CD14-positive monocyte (primary cell): ENCODE measurements around the gene ST6GALNAC3. TPM values are rescaled to one million over a fixed set of nuclear protein-coding genes. Genes with fewer than 3 reads are reported as not detected.

Source experiments
- DNase-seq, 3 donors: peaks; one replicate each; pipeline ENCODE4 v3.0.0-alpha.2; 2011 to 2022
- H2AFZ ChIP-seq: 2 replicates; pipeline ENCODE4 v1.6.0; 2012; ENCODE audit warnings: mild to moderate bottlenecking, low read depth, low read length, inconsistent platforms; ENCODE audit not compliant: insufficient read depth, poor library complexity, severe bottlenecking
- H3K27ac ChIP-seq, 2 donors: 1 replicate in 1 of 2; 2 replicates in 1 of 2; pipeline ENCODE4 v1.5.1; 2012 to 2013; ENCODE audit warnings: low read length in 2 of 2, control low read depth in 1 of 2, inconsistent platforms in 1 of 2, low read depth in 1 of 2, mild to moderate bottlenecking in 1 of 2
- H3K27me3 ChIP-seq, 2 donors: one replicate each; pipeline versions ENCODE4 v1.6.0 to v1.6.1; 2011 to 2013; ENCODE audit warnings: low read length in 2 of 2; ENCODE audit not compliant: control insufficient read depth in 2 of 2, insufficient read depth in 2 of 2
- H3K36me3 ChIP-seq, 2 donors: replicated peaks in 1 of 2; 1 replicate in 1 of 2; 2 replicates in 1 of 2; pipeline versions ENCODE4 v1.5.1 to v1.6.1; 2012 to 2013; ENCODE audit warnings: low read length in 2 of 2, control low read depth in 1 of 2, inconsistent platforms in 1 of 2, mild to moderate bottlenecking in 1 of 2; ENCODE audit not compliant: insufficient read depth in 2 of 2, control insufficient read depth in 1 of 2
- H3K4me1 ChIP-seq, 2 donors: 1 replicate in 1 of 2; 2 replicates in 1 of 2; pipeline versions ENCODE4 v1.5.1 to v1.6.1; 2012 to 2013; ENCODE audit warnings: low read length in 2 of 2, control low read depth in 1 of 2, inconsistent platforms in 1 of 2, mild to moderate bottlenecking in 1 of 2, moderate library complexity in 1 of 2; ENCODE audit not compliant: insufficient read depth in 2 of 2, control insufficient read depth in 1 of 2
- H3K4me2 ChIP-seq: replicated peaks from 2 replicates; pipeline ENCODE3; 2012; ENCODE audit warnings: low read length, moderate library complexity, mild to moderate bottlenecking; ENCODE audit not compliant: poor library complexity, severe bottlenecking; ENCODE audit errors: extremely low read depth
- H3K4me3 ChIP-seq, 3 experiments: fragments of 200-600 bp in 1 of 3; sonication (generic) in 1 of 3; replicated peaks in 1 of 3; 1 replicate in 2 of 3; 2 replicates in 1 of 3; pipeline ENCODE4 v1.5.1; 2011 to 2013; ENCODE audit warnings: low read length in 3 of 3, mild to moderate bottlenecking in 3 of 3, control low read depth in 2 of 3, low read depth in 2 of 3, inconsistent platforms in 1 of 3, moderate library complexity in 1 of 3
- H3K79me2 ChIP-seq: 2 replicates; pipeline ENCODE4 v1.6.0; 2012; ENCODE audit warnings: mild to moderate bottlenecking, control low read depth, inconsistent platforms, low read length, moderate library complexity; ENCODE audit not compliant: insufficient read depth
- H3K9ac ChIP-seq: 2 replicates; pipeline ENCODE4 v1.6.0; 2017; ENCODE audit warnings: low read length, mild to moderate bottlenecking; ENCODE audit not compliant: insufficient read depth, poor library complexity, severe bottlenecking
- H3K9me3 ChIP-seq, 2 donors: replicated peaks in 1 of 2; 1 replicate in 1 of 2; 2 replicates in 1 of 2; pipeline versions ENCODE4 v1.5.1 to v1.6.1; 2012 to 2013; ENCODE audit warnings: low read length in 2 of 2, control low read depth in 1 of 2; ENCODE audit not compliant: control insufficient read depth in 1 of 2, insufficient read depth in 1 of 2
- H4K20me1 ChIP-seq: 2 replicates; pipeline ENCODE4 v1.6.0; 2012; ENCODE audit warnings: mild to moderate bottlenecking, low read length, control low read depth, moderate library complexity; ENCODE audit not compliant: insufficient read depth
- H3K27ac Mint-ChIP-seq, 7 donors: one replicate each; pipeline ENCODE4 v1.8.0; 2020; ENCODE audit warnings: mild to moderate bottlenecking in 7 of 7, mixed read lengths in 7 of 7, moderate library complexity in 6 of 7, inconsistent platforms in 2 of 7
- H3K27me3 Mint-ChIP-seq, 3 donors: one replicate each; pipeline ENCODE4 v1.8.0; 2021 to 2022; ENCODE audit warnings: low read depth in 3 of 3, mild to moderate bottlenecking in 3 of 3, mixed read lengths in 3 of 3, moderate library complexity in 3 of 3, inconsistent platforms in 1 of 3
- H3K36me3 Mint-ChIP-seq, 2 donors: one replicate each; pipeline ENCODE4 v1.8.0; 2020; ENCODE audit warnings: mixed read lengths in 2 of 2, inconsistent platforms in 1 of 2, mild to moderate bottlenecking in 1 of 2
- H3K4me1 Mint-ChIP-seq: one replicate; pipeline ENCODE4 v1.8.0; 2020; ENCODE audit warnings: mild to moderate bottlenecking, mixed read lengths
- H3K4me3 Mint-ChIP-seq, 2 donors: one replicate each; pipeline ENCODE4 v1.8.0; 2020; ENCODE audit warnings: mild to moderate bottlenecking in 2 of 2, mixed read lengths in 2 of 2, moderate library complexity in 1 of 2
- H3K9me3 Mint-ChIP-seq, 7 donors: one replicate each; pipeline ENCODE4 v1.8.0; 2020 to 2022; ENCODE audit warnings: mixed read lengths in 7 of 7, mild to moderate bottlenecking in 6 of 7, moderate library complexity in 6 of 7, inconsistent platforms in 2 of 7
- CTCF ChIP-seq: fragments of 200-600 bp; IDR thresholded peaks from one replicate; pipeline ENCODE4 v1.8.0; 2022; ENCODE audit warnings: antibody characterized with exemption, mild to moderate bottlenecking
- WGBS: methylation state at CpG from one replicate; pipeline ENCODE4 v1.1.5; 2013; ENCODE audit warnings: missing lambda C conversion rate; ENCODE audit not compliant: insufficient coverage; 5-methylcytosine and 5-hydroxymethylcytosine counted together
- intact Hi-C, 2 donors: fragments of 100-400 bp; cut with micrococcal nuclease; formaldehyde crosslinking; loops; one replicate each; pipeline versions ENCODE4 v1.15.0 to v1.15.1; 2023
- polyA plus RNA-seq, 3 donors: library from polyadenylated mRNA; depleted of rRNA in 1 of 3; unstranded in 2 of 3; stranded (reverse) in 1 of 3; fragments of 300-500 nt in 2 of 3; fragments of >200 nt in 1 of 3; fragmentation: Illumina TruSeq in 2 of 3; gene quantifications; 1 replicate in 2 of 3; 2 replicates in 1 of 3; pipeline ENCODE4 v1.2.3, GENCODE V29; 2012 to 2021

ST6GALNAC3 gene
- polyA plus RNA-seq, 3 donors = 6.5 to 9.2 (median 7.6) TPM

GRCh38 chr1:76542359-76542758, 467.8 kb downstream of the ST6GALNAC3 start:
- no peaks in the 10 kb centered on the region for H3K27me3 ChIP-seq
- Mint-ChIP-seq H3K36me3 (no peaks in the 10 kb centered on the region), H3K27me3 (no peaks in the 10 kb centered on the region), H3K27ac (no peak overlapping the region), H3K4me1 (no peaks in the 10 kb centered on the region), H3K4me3 (no peak overlapping the region), H3K9me3 (peaks cover 5 to 9% (median 6%) of the 10 kb centered on the region in 7 donors)
- H3K4me1 ChIP-seq = no peaks in the 10 kb centered on the region
- no peaks in the 10 kb centered on the region for H3K36me3 ChIP-seq
- no peaks in the 10 kb centered on the region for H3K79me2 ChIP-seq
- no peak for TF ChIP-seq CTCF
- H3K9me3 ChIP-seq = no peaks in the 10 kb centered on the region
- H2AFZ ChIP-seq = no peak overlapping the region
- H3K9ac ChIP-seq = no peak overlapping the region
- DNase-seq = no peak
- H3K27ac ChIP-seq = no peak overlapping the region
- H3K4me3 ChIP-seq = no peak overlapping the region
- intact Hi-C loops = no loop called here
- H4K20me1 ChIP-seq = no peaks in the 10 kb centered on the region
- H3K4me2 ChIP-seq = no peak overlapping the region

- Histone ChIP-seq H4K20me1 (no peaks in the 10 kb centered on the region), H3K27me3 (no peaks in the 10 kb centered on the region), H2AFZ (no peak overlapping the region), H3K4me2 (no peak overlapping the region), H3K4me1 (no peaks in the 10 kb centered on the region), H3K36me3 (no peaks in the 10 kb centered on the region), H3K9me3 (no peaks in the 10 kb centered on the region), H3K27ac (no peak overlapping the region), H3K79me2 (no peaks in the 10 kb centered on the region), H3K4me3 (no peak overlapping the region), H3K9ac (no peak overlapping the region)
- Mint-ChIP-seq H3K36me3 (no peaks in the 10 kb centered on the region), H3K9me3 (peaks cover 2 to 9% (median 5%) of the 10 kb centered on the region in 7 donors), H3K27ac (no peak overlapping the region), H3K4me3 (no peak overlapping the region), H3K4me1 (no peaks in the 10 kb centered on the region), H3K27me3 (no peaks in the 10 kb centered on the region)
- DNase-seq = no peak
- TF ChIP-seq CTCF = no peak
- WGBS = 100% methylated on average over 3 of the region's 3 CpGs
- intact Hi-C loops = no loop called here
Observed at GRCh38 chr1:76543495-76543894, 468.9 kb downstream of the ST6GALNAC3 start.
